Measurements from ENCODE around the gene B3GLCT.
"Not testable (repeated sequence)": the region's sequence is repeated elsewhere in the genome, so short reads cannot be mapped to it uniquely, and the experiment has no call there.

The B3GLCT gene

DNA sequence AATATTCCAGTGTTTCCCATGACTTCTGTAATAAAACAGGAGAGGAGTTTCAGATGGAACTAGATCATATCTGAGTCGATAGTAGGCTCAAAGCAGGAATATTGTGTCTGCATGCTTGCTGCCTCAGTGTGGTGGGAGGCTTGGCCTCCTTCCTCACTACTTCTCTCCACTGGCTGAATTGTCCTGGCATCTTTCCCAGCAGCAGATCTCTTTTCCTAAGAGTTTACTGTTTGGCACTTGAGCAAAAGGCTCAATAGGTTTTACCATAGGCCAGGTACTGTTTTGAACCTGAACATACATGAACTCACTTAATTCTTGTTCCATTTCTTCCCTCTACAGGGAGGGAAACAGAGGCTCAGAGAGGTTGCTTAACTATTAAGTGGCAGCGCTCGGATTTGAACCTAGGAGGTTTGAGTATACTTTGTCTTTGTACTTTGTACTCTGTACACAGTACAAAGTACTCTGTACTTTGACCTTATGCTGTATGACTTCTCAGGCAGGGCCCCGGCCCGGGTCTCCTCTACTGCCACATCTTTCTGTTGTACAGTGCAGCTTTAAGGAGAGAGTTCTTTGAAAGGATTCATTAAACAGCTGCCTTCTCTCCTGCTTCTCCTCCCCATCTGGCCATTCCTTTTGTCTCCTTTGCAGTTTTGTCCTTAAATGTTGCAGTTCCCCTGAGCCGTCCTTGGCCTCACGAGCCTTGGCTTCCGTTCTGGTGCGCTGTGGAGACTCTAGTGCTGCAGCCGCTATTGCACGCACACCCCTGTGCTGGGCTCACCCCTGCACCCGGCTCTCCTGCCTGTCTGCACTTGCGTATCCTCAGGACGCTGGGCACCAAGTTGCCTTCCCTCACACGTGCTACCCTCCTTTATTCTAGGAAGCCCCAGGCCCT, 8.1 kb downstream of the B3GLCT start:
- no peaks in the 10 kb centered on the region for H3K4me1 ChIP-seq (ENCODE audit: control insufficient read depth, insufficient read depth, low read length)
- H3K9me3 ChIP-seq (ENCODE audit: control insufficient read depth, insufficient read depth, low read length), result no peaks in the 10 kb centered on the region
- H3K36me3 ChIP-seq (ENCODE audit: control insufficient read depth, insufficient read depth, low read length), result no peaks in the 10 kb centered on the region
- H3K27me3 ChIP-seq (ENCODE audit: control insufficient read depth, insufficient read depth, low read length), result no peaks in the 10 kb centered on the region
- no peak overlapping the region for H3K27ac ChIP-seq (ENCODE audit: low read length)
- no CpG with 5 or more reads among the region's 15 CpGs for WGBS (ENCODE audit: insufficient coverage, insufficient read length)
- H3K4me3 ChIP-seq (ENCODE audit: low read length), result no peak overlapping the region
- no peak for DNase-seq (ENCODE audit: low read depth, low spot score)

DNA sequence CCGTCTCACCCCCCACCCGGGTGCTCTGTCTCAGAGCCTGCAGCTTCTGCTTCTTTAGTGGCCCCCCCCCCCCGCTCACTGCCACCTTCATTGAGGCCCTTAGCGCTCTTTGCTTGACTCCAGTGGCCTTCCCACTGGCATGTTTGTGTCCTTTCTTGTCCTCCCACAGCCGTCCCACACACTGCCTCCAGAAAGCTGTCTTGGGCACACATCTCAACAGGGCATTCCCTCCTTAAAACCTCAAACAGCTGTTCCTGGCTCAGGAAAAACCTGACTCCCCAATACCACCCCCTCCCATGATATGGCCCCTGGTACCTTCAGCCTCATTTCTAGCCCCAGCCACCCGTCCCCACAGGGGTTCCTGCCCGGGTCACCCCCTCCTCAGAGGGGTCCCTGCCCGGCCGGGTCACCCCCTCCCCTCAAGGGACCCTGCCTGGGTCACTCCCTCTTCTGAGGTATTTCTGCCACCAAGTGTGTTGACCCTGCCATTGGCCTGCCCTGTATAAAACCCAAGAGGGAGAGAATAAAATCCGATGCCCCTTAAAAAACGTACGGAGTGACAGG, 8.9 kb downstream of the B3GLCT start:
- no peak overlapping the region for H3K4me3 ChIP-seq (ENCODE audit: low read length)
- H3K27ac ChIP-seq (ENCODE audit: low read length), result no peak overlapping the region

DNA sequence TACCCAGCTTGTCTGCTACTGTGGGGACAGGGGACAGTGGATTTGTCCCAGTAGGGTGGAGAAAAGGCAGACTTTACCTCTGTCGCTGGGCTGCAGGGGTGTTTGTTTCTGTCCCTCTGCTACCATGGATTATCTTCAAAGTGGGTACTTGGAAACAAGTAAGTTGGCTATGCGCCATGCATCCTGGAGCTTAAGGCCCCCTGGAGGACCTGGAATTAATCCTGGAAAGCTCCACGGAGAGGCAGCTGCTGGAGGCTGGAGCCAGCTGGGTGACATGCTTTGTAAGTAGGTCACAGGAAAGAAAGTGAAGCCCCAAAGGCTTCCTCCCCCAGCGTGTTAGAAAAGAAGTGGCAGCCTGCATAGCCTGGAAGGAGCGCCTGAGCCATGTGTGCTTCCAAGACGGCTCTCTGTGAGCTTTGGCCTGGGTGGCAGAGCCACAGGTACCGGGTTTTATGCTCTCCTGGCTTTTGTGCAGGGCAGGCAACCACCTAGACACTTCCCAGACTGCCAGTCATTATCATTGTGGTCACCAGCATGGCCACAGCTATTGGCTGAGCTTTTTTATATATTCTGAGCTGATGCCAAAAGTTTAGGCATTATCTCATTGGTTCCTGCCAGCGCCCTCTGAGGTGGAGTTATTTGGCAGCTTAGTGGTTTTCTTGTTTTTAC, 9.5 kb downstream of the B3GLCT start:
- Histone ChIP-seq H3K27me3 (ENCODE audit: control insufficient read depth, insufficient read depth, low read length) (no peaks in the 10 kb centered on the region), H3K27ac (ENCODE audit: low read length) (no peak overlapping the region), H3K4me1 (ENCODE audit: control insufficient read depth, insufficient read depth, low read length) (no peaks in the 10 kb centered on the region; the same call in 1 of the 2 replicates), H3K4me3 (ENCODE audit: low read length) (no peak overlapping the region), H3K36me3 (ENCODE audit: control insufficient read depth, insufficient read depth, low read length) (no peaks in the 10 kb centered on the region), H3K9me3 (ENCODE audit: control insufficient read depth, insufficient read depth, low read length) (no peaks in the 10 kb centered on the region)
- WGBS (ENCODE audit: insufficient coverage, insufficient read length), result no CpG with 5 or more reads among the region's 8 CpGs
- no peak for DNase-seq (ENCODE audit: low read depth, low spot score)

More for the DNA sequence above, 8.9 kb downstream of the B3GLCT start:
- Histone ChIP-seq H3K9me3 (ENCODE audit: control insufficient read depth, insufficient read depth, low read length) (no peaks in the 10 kb centered on the region), H3K36me3 (ENCODE audit: control insufficient read depth, insufficient read depth, low read length) (no peaks in the 10 kb centered on the region), H3K4me1 (ENCODE audit: control insufficient read depth, insufficient read depth, low read length) (no peaks in the 10 kb centered on the region), H3K27me3 (ENCODE audit: control insufficient read depth, insufficient read depth, low read length) (no peaks in the 10 kb centered on the region)
- no CpG with 5 or more reads among the region's 12 CpGs for WGBS (ENCODE audit: insufficient coverage, insufficient read length)
- no peak for DNase-seq (ENCODE audit: low read depth, low spot score)

DNA sequence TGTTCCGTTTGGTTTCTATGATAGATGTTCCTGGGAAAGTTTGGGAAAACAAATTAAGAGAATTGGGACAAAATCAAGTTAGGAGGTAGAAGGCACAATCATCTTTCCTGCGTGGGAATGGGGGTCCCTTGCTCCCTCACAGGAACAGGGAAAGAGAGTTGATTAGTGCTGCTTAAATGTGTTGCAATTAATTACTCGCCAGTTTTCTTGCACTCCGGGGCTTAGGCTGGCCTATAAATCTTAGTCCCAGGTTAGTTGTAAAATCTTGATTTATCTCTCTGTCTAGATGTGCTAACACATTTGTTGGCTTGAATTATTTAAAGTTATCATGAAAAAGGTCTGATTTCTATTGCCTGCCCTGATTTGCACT, 10.1 kb downstream of the B3GLCT start:
- Histone ChIP-seq H3K36me3 (ENCODE audit: control insufficient read depth, insufficient read depth, low read length) (no peaks in the 10 kb centered on the region), H3K9me3 (ENCODE audit: control insufficient read depth, insufficient read depth, low read length) (no peaks in the 10 kb centered on the region), H3K4me3 (ENCODE audit: low read length) (no peak overlapping the region), H3K27me3 (ENCODE audit: control insufficient read depth, insufficient read depth, low read length) (no peaks in the 10 kb centered on the region), H3K4me1 (ENCODE audit: control insufficient read depth, insufficient read depth, low read length) (no peaks in the 10 kb centered on the region; the same call in 1 of the 2 replicates), H3K27ac (ENCODE audit: low read length) (no peak overlapping the region)
- WGBS (ENCODE audit: insufficient coverage, insufficient read length), result no CpG with 5 or more reads among the region's 4 CpGs
- DNase-seq (ENCODE audit: low read depth, low spot score), result no peak

DNA sequence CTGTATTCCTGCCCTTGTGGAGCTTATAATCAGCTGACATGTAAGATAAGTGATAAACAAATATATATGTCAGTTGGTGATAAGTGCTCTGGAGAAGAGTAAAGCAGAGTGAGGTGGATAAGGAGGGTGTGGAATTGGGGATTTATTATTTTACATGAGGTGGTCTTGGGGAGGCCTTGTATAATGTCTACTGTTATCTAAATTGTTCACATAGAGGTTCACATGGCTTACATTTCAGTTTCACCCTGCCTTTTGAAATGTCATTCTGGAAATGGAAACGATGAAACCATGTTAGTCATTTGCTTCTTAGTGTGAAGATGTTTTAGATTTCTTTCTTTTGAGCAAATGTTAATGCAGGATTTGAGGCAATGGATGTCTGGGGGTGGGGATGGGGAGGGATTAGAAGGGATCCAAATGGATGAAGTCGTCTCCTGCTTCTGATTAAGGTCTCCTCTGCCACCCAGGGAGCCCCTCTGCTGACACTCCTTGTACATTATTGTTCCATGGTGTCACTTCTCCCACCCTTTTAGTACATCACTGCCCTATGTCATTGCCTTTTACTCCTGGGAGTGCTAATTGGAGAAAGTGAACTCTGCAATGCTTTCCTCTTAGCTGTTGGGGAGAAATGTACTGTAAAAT, 14.0 kb downstream of the B3GLCT start:
- Histone ChIP-seq H3K9me3 (ENCODE audit: control insufficient read depth, insufficient read depth, low read length) (no peaks in the 10 kb centered on the region), H3K27me3 (ENCODE audit: control insufficient read depth, insufficient read depth, low read length) (no peaks in the 10 kb centered on the region), H3K36me3 (ENCODE audit: control insufficient read depth, insufficient read depth, low read length) (no peaks in the 10 kb centered on the region), H3K4me1 (ENCODE audit: control insufficient read depth, insufficient read depth, low read length) (no peaks in the 10 kb centered on the region; the same call in 1 of the 2 replicates), H3K4me3 (ENCODE audit: low read length) (no peak overlapping the region), H3K27ac (ENCODE audit: low read length) (no peak overlapping the region)
- no peak for DNase-seq (ENCODE audit: low read depth, low spot score)
- WGBS (ENCODE audit: insufficient coverage, insufficient read length), result no CpG with 5 or more reads among the region's 2 CpGs

DNA sequence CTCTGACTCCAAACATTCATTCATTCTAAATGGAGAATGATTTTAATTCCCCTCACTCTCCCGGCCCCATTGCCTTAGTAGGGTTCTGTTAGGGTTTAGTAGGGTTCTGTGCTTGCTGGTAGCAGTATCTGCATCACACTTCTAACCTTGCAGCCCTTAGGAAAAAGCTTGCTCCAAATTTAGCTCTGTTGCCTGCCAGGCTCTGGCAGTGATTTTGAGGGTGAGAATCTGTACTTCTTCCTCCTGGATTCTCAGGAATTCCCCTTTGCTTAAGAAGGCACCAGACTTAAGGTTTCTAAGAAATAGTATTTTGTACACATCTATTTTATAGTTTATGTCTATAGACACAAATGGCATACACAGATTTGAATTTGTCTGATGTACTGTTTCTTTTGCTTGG, 14.7 kb downstream of the B3GLCT start:
- no peak for DNase-seq (ENCODE audit: low read depth, low spot score)
- Histone ChIP-seq H3K4me3 (ENCODE audit: low read length) (no peak overlapping the region), H3K27me3 (ENCODE audit: control insufficient read depth, insufficient read depth, low read length) (no peaks in the 10 kb centered on the region), H3K36me3 (ENCODE audit: control insufficient read depth, insufficient read depth, low read length) (no peaks in the 10 kb centered on the region), H3K4me1 (ENCODE audit: control insufficient read depth, insufficient read depth, low read length) (no peaks in the 10 kb centered on the region; the same call in 1 of the 2 replicates), H3K27ac (ENCODE audit: low read length) (no peak overlapping the region), H3K9me3 (ENCODE audit: control insufficient read depth, insufficient read depth, low read length) (no peaks in the 10 kb centered on the region)
- WGBS (ENCODE audit: insufficient coverage, insufficient read length), result no CpG with 5 or more reads among the region's 1 CpG

DNA sequence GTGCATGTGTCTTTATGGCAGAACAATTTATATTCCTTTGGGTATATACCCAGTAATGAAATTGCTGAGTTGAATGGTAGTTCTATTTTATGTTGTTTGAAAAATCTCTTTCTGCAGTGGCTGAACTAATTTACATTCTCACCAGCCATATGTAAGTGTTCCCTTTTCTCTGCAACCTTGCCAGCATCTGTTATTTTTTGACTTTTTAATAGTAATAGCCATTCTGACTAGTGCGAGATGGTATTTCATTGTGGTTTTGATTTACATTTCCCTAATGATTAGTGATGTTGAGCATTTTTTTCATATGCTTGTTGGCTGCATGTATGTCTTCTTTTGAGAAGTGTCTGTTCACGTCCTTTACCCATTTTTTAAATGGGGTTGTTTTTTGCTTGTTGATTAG, 17.1 kb downstream of the B3GLCT start:
- H3K27me3 ChIP-seq (ENCODE audit: control insufficient read depth, insufficient read depth, low read length); H3K4me1 ChIP-seq (ENCODE audit: control insufficient read depth, insufficient read depth, low read length); H3K27ac ChIP-seq (ENCODE audit: low read length); DNase-seq (ENCODE audit: low read depth, low spot score); H3K4me3 ChIP-seq (ENCODE audit: low read length); H3K9me3 ChIP-seq (ENCODE audit: control insufficient read depth, insufficient read depth, low read length); H3K36me3 ChIP-seq (ENCODE audit: control insufficient read depth, insufficient read depth, low read length): not testable (repeated sequence)
- WGBS (ENCODE audit: insufficient coverage, insufficient read length), result no CpG with 5 or more reads among the region's 2 CpGs

DNA sequence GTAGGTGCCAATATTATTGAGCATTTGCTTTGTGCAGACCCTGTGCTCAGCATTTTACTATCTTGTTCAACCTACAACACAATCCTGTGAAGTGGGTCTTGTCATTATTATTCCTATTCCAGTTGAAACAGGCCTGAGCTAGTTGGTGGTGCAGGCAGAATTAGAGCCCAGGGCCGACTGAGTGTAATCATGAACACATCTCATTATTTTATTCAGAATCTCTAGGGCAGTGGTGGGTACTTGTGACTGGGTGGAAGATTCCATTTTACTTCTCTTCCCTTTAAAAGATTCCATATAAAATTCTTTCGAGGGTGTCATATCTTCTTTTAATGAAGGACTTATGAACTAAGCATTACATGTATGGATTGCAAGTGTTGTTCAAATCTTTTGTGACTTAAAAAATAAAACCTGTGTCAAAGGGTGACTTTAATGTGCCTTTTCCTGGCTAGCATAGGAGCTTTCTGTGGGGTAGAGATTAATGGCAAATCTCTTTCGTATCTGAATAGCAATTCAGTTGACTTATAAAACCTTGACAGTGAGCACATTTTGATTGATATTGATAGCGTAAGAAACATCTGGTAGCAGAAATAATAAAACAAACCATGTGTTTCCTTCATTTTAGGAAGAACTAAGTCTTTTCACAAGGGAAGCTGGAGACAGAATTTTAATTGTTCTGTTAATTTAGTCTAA, 20.3 kb downstream of the B3GLCT start:
- no CpG with 5 or more reads among the region's 4 CpGs for WGBS (ENCODE audit: insufficient coverage, insufficient read length)
- DNase-seq (ENCODE audit: low read depth, low spot score), result no peak
- no peaks in the 10 kb centered on the region for H3K9me3 ChIP-seq (ENCODE audit: control insufficient read depth, insufficient read depth, low read length)
- H3K27ac ChIP-seq (ENCODE audit: low read length), result no peak overlapping the region
- no peak overlapping the region for H3K4me3 ChIP-seq (ENCODE audit: low read length)
- no peaks in the 10 kb centered on the region for H3K27me3 ChIP-seq (ENCODE audit: control insufficient read depth, insufficient read depth, low read length)
- no peaks in the 10 kb centered on the region for H3K4me1 ChIP-seq (ENCODE audit: control insufficient read depth, insufficient read depth, low read length)
- H3K36me3 ChIP-seq (ENCODE audit: control insufficient read depth, insufficient read depth, low read length), result no peaks in the 10 kb centered on the region

DNA sequence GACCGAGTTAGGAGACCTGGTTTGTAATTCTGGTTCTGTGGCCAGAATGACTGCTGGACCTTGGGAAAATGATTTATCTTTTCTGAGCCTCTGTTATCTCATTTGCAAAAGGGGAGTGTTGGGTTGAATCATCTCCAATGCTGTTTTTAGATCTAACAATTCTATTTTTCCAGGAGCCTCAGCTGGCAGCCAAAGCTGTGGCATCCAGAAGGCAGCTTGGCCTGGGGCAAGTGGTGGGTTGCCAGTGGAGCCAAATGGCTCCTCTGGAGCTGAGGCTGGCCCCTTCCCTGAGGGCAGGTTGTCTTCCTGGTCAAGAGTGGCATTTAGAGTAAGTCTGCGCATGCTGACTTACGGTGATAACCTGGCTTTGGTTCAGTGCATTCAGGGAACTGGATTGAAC, 21.3 kb downstream of the B3GLCT start:
- DNase-seq (ENCODE audit: low read depth, low spot score), result no peak
- H3K4me1 ChIP-seq (ENCODE audit: control insufficient read depth, insufficient read depth, low read length), result peaks cover 2% of the 10 kb centered on the region; the same call in 1 of the 2 replicates
- H3K27ac ChIP-seq (ENCODE audit: low read length), result no peak overlapping the region
- no CpG with 5 or more reads among the region's 3 CpGs for WGBS (ENCODE audit: insufficient coverage, insufficient read length)
- H3K36me3 ChIP-seq (ENCODE audit: control insufficient read depth, insufficient read depth, low read length), result no peaks in the 10 kb centered on the region
- H3K9me3 ChIP-seq (ENCODE audit: control insufficient read depth, insufficient read depth, low read length), result no peaks in the 10 kb centered on the region
- H3K4me3 ChIP-seq (ENCODE audit: low read length), result no peak overlapping the region
- H3K27me3 ChIP-seq (ENCODE audit: control insufficient read depth, insufficient read depth, low read length), result no peaks in the 10 kb centered on the region

DNA sequence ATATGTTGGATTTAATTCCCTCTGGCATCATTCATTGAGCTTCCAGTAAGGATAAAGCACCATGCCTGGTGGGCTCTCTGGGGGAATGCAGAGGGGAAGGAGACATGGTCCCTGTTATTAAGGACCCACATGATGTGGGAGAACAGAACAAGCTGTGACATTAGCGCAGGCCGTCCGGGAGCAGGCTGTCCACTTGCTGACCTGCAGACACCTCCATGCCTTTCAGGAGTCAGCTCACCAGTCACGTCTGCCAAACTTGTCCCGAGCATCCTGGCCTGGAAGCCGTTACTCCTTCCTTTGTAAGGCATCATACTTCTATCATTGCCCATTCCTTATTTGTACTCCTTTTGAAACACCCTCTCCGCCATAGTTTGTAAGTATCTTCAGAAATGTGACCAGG, 23.4 kb downstream of the B3GLCT start:
- no peak overlapping the region for H3K27ac ChIP-seq (ENCODE audit: low read length)
- no peaks in the 10 kb centered on the region for H3K27me3 ChIP-seq (ENCODE audit: control insufficient read depth, insufficient read depth, low read length)
- no peaks in the 10 kb centered on the region for H3K36me3 ChIP-seq (ENCODE audit: control insufficient read depth, insufficient read depth, low read length)
- DNase-seq (ENCODE audit: low read depth, low spot score), result no peak
- H3K9me3 ChIP-seq (ENCODE audit: control insufficient read depth, insufficient read depth, low read length), result no peaks in the 10 kb centered on the region
- peaks cover 5% of the 10 kb centered on the region; the same call in 1 of the 2 replicates for H3K4me1 ChIP-seq (ENCODE audit: control insufficient read depth, insufficient read depth, low read length)
- no CpG with 5 or more reads among the region's 7 CpGs for WGBS (ENCODE audit: insufficient coverage, insufficient read length)
- no peak overlapping the region for H3K4me3 ChIP-seq (ENCODE audit: low read length)

Measured in iPS DF 6.9 (cell line).